Suprapubic skin (tissue), 4 donors: ENCODE data around the gene TMEM135. TPM values are rescaled to one million over a fixed set of nuclear protein-coding genes. Genes with fewer than 3 reads are reported as not detected.

Source experiments
- DNase-seq, 2 donors: peaks; one replicate each; pipeline ENCODE4 v3.0.0-alpha.2; 2019; ENCODE audit warnings: low spot score in 2 of 2
- H3K27ac ChIP-seq: fragments of 200-600 bp; sonication (generic); one replicate; pipeline ENCODE4 v1.5.1; 2019
- H3K27me3 ChIP-seq: fragments of 200-600 bp; sonication (generic); one replicate; pipeline ENCODE4 v1.5.1; 2019
- H3K36me3 ChIP-seq: fragments of 200-600 bp; sonication (generic); one replicate; pipeline ENCODE4 v1.5.1; 2019
- H3K4me1 ChIP-seq: fragments of 200-600 bp; sonication (generic); one replicate; pipeline ENCODE4 v1.5.1; 2019
- H3K4me3 ChIP-seq: fragments of 200-600 bp; sonication (generic); one replicate; pipeline ENCODE4 v1.5.1; 2019; ENCODE audit warnings: mild to moderate bottlenecking
- H3K9me3 ChIP-seq: fragments of 200-600 bp; sonication (generic); one replicate; pipeline ENCODE4 v1.5.1; 2019
- EP300 ChIP-seq: sonication (generic); formaldehyde crosslinking; IDR thresholded peaks from one replicate; pipeline ENCODE4 v1.6.1; 2017; ENCODE audit warnings: antibody characterized with exemption
- POLR2A ChIP-seq, 2 donors: fragments of 450-650 bp; IDR thresholded peaks; one replicate each; pipeline ENCODE4 v1.6.1; 2017; ENCODE audit warnings: antibody characterized with exemption in 2 of 2, mild to moderate bottlenecking in 2 of 2, moderate library complexity in 2 of 2
- POLR2AphosphoS5 ChIP-seq, 3 donors: sonication (generic); formaldehyde crosslinking; IDR thresholded peaks; one replicate each; pipeline ENCODE4 v1.6.1; 2017; ENCODE audit warnings: antibody characterized with exemption in 3 of 3
- WGBS: methylation state at CpG from one replicate; pipeline ENCODE4 v1.1.5; 2018; 5-methylcytosine and 5-hydroxymethylcytosine counted together
- total RNA-seq, 4 donors: library from RNA; depleted of rRNA; stranded (reverse); fragments of >200 nt; gene quantifications; one replicate each; pipeline ENCODE4 v1.1.0, GENCODE V29; 2016
- TF ChIP-seq, protein P1 (sequence below), 2 donors: fragments of 200-600 bp in 1 of 2; fragments of 450-650 bp in 1 of 2; sonication (generic) in 1 of 2; IDR thresholded peaks; one replicate each; pipeline ENCODE4 v1.5.1; 2016 to 2019; ENCODE audit warnings: antibody characterized with exemption in 2 of 2, mild to moderate bottlenecking in 1 of 2, moderate library complexity in 1 of 2

Gene TMEM135
- total RNA-seq, 4 donors from 2014 or later: 5.8 to 22.3 (median 11.0) TPM

DNA sequence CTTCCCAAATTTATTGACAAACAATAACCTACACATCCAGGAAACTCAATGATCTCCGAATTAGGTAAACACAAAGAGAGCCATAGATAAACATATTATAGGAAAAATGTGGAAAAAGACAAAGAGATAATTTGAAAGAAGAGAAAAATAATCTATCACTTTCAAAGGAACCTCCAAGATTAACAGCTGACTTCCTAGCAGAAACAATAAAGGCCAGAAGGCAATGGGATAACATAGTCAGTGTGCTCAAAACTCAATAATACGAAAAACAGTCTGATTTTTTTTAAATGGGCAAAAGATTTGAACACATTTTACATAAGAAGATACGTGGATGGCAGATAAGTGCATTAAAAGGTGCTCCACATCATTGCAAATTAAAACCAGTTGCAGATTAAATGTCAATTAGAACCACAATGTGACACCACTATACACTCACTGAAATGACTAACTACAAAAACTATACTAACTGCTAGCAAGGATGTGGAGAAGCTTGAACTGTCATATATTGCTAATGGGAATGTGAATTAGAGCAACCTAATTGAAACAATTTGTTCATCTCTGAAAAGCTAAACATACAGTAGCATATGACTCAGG is 300.4 kb downstream of the TMEM135 start:
- WGBS: 84% methylated on average over 3 of the region's 3 CpGs
- Histone ChIP-seq H3K4me1 (no peaks in the 10 kb centered on the region), H3K4me3 (no peak overlapping the region), H3K36me3 (no peaks in the 10 kb centered on the region), H3K27me3 (no peaks in the 10 kb centered on the region), H3K27ac (no peak overlapping the region), H3K9me3 (peaks cover 25% of the 10 kb centered on the region)
- TF ChIP-seq, protein P1, sequence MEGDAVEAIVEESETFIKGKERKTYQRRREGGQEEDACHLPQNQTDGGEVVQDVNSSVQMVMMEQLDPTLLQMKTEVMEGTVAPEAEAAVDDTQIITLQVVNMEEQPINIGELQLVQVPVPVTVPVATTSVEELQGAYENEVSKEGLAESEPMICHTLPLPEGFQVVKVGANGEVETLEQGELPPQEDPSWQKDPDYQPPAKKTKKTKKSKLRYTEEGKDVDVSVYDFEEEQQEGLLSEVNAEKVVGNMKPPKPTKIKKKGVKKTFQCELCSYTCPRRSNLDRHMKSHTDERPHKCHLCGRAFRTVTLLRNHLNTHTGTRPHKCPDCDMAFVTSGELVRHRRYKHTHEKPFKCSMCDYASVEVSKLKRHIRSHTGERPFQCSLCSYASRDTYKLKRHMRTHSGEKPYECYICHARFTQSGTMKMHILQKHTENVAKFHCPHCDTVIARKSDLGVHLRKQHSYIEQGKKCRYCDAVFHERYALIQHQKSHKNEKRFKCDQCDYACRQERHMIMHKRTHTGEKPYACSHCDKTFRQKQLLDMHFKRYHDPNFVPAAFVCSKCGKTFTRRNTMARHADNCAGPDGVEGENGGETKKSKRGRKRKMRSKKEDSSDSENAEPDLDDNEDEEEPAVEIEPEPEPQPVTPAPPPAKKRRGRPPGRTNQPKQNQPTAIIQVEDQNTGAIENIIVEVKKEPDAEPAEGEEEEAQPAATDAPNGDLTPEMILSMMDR (IDR thresholded peaks at IDR 0.05): no peak
- TF ChIP-seq EP300: no peak
- no peak for TF ChIP-seq POLR2A (IDR thresholded peaks at IDR 0.05)
- TF ChIP-seq POLR2AphosphoS5 (IDR thresholded peaks at IDR 0.05): no peak
- DNase-seq: no peak

DNA sequence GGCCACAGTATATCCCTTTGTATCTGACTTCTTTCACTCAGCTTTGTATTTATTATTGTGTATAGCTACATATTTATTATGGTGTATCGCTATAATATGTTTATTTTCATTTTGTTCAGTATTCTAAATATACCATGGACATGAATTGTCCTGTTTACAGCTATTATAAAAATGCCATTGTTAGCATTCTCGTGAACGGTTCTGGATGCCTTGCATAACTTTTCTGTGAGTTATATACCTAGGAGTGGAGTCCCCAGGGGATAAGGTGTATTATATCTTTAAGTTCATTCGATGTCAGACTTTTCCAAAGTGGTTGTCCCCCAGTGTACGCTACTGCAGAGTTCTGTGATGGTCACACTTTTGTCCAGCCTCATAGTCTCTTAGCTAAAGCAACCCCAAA is 301.7 kb downstream of the TMEM135 start:
- TF ChIP-seq POLR2A (IDR thresholded peaks at IDR 0.05) (no peak), POLR2AphosphoS5 (IDR thresholded peaks at IDR 0.05) (no peak), EP300 (no peak)
- TF ChIP-seq, protein P1 (IDR thresholded peaks at IDR 0.05): no peak
- DNase-seq: no peak
- 92% methylated on average over 5 of the region's 5 CpGs for WGBS
- Histone ChIP-seq H3K9me3 (peaks cover 25% of the 10 kb centered on the region), H3K36me3 (no peaks in the 10 kb centered on the region), H3K4me3 (no peak overlapping the region), H3K27me3 (no peaks in the 10 kb centered on the region), H3K4me1 (no peaks in the 10 kb centered on the region), H3K27ac (no peak overlapping the region)

DNA sequence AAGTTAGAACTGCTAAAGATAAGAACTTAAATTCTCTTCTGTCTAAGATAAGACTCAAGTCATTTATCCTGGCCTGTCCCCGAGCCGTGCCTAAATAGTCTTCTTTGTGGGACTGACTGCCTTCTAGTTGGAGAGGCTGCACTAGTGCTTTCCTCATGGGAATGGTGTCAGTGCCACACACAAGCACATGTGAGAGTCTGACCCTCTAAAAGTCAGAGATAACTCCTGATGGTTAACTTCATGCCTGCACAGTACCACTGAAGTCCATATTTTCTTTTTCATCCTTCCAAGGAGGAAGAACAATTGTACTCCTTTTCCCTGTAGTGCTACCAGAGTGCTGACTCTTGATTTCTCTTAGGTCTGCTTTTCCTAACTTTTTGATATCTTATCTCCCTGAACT is 309.7 kb downstream of the TMEM135 start:
- Histone ChIP-seq H3K4me3 (no peak overlapping the region), H3K27me3 (no peaks in the 10 kb centered on the region), H3K4me1 (no peaks in the 10 kb centered on the region), H3K36me3 (no peaks in the 10 kb centered on the region), H3K9me3 (no peaks in the 10 kb centered on the region), H3K27ac (no peak overlapping the region)
- no peak for DNase-seq
- no peak for TF ChIP-seq EP300
- no peak for TF ChIP-seq POLR2AphosphoS5 (IDR thresholded peaks at IDR 0.05)
- TF ChIP-seq, protein P1 (IDR thresholded peaks at IDR 0.05): no peak
- no peak for TF ChIP-seq POLR2A (IDR thresholded peaks at IDR 0.05)
- WGBS: 88% methylated on average over 2 of the region's 2 CpGs

DNA sequence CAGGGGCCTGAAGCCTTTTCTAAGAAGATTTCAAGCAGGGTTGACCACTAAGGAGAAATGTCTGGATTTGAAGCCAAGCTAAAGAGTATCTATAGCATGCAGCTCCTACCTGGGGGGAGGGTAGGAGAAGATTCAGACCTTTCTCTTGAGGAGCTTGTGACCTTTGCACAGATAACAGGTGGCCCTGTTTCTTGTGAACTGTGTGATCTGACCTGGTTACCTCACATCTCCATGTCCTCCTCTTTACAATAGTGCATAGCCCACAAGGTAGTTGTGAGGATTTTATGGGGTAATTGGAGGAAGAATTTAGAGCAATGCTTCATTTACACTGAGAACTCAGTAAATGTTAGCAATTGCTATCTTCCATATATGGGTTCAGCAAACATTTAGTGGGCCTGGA is 310.1 kb downstream of the TMEM135 start:
- H3K4me1 ChIP-seq: peaks cover 1% of the 10 kb centered on the region
- no peak overlapping the region for H3K4me3 ChIP-seq
- H3K9me3 ChIP-seq: no peaks in the 10 kb centered on the region
- no peak for DNase-seq
- no peaks in the 10 kb centered on the region for H3K27me3 ChIP-seq
- TF ChIP-seq, protein P1 (IDR thresholded peaks at IDR 0.05): no peak
- TF ChIP-seq POLR2A (IDR thresholded peaks at IDR 0.05) (no peak), POLR2AphosphoS5 (IDR thresholded peaks at IDR 0.05) (no peak), EP300 (no peak)
- no peak overlapping the region for H3K27ac ChIP-seq
- H3K36me3 ChIP-seq: no peaks in the 10 kb centered on the region

DNA sequence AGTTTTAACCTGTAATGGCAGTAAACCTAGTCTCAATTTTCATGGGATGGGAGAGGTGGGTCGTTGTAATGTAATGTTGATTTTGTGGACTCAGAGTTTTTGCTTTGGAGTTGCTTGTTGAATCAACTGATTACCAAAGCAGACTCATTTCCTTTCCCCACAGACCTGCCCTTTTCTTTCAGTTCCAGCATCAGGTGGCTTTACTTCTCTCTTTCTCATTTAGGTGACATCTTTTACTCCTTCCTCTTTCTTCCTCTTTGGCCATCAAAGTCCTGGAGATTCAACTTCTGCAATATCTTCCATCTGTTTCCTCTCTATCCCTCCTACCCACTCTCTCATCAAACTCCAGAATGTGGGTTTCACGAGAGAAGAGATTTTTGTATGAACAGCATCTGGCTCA is 313.9 kb downstream of the TMEM135 start:
- no peak overlapping the region for H3K4me3 ChIP-seq
- H3K27me3 ChIP-seq: no peaks in the 10 kb centered on the region
- DNase-seq: no peak
- H3K9me3 ChIP-seq: no peaks in the 10 kb centered on the region
- H3K36me3 ChIP-seq: no peaks in the 10 kb centered on the region
- no peak for TF ChIP-seq POLR2AphosphoS5 (IDR thresholded peaks at IDR 0.05)
- TF ChIP-seq POLR2A (IDR thresholded peaks at IDR 0.05): no peak
- TF ChIP-seq EP300: no peak
- TF ChIP-seq, protein P1 (IDR thresholded peaks at IDR 0.05): no peak
- 55% methylated on average over 2 of the region's 2 CpGs for WGBS
- H3K27ac ChIP-seq: no peak overlapping the region
- H3K4me1 ChIP-seq: peaks cover 14% of the 10 kb centered on the region
